ENCODE results near the gene KCNK5.

DNA sequence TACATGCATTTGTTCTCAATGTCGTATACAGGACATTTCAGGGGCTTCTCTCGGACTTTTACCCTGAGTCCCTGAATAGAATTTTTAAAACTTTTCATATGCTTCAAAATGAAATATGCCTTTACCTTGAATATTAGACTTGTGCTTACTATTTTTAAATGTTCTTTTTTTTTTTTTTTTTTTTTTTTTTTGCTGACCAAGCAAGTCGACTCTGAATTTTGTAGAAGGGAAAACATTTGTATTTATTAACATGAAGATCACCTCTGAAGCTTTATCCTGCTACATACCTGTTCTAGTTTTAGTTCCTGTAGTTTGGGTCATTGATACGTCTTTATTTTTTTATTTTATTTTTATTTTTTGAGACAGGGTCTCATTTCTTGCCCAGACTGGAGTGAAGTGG is 74.6 kb downstream of the KCNK5 start:
- TF ChIP-seq, protein P1, sequence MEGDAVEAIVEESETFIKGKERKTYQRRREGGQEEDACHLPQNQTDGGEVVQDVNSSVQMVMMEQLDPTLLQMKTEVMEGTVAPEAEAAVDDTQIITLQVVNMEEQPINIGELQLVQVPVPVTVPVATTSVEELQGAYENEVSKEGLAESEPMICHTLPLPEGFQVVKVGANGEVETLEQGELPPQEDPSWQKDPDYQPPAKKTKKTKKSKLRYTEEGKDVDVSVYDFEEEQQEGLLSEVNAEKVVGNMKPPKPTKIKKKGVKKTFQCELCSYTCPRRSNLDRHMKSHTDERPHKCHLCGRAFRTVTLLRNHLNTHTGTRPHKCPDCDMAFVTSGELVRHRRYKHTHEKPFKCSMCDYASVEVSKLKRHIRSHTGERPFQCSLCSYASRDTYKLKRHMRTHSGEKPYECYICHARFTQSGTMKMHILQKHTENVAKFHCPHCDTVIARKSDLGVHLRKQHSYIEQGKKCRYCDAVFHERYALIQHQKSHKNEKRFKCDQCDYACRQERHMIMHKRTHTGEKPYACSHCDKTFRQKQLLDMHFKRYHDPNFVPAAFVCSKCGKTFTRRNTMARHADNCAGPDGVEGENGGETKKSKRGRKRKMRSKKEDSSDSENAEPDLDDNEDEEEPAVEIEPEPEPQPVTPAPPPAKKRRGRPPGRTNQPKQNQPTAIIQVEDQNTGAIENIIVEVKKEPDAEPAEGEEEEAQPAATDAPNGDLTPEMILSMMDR (IDR thresholded peaks at IDR 0.05) = no peak
- TF ChIP-seq EP300 (IDR thresholded peaks at IDR 0.05) (no peak), POLR2A (IDR thresholded peaks at IDR 0.05) (no peak)

Data from tibial nerve (tissue), 4 donors.